Osteocyte (in vitro differentiated cells): ENCODE results near the gene PADI3. TPM values are rescaled to one million over a fixed set of nuclear protein-coding genes. Genes with fewer than 3 reads are reported as not detected.

Source experiments
- DNase-seq: peaks from one replicate; pipeline ENCODE4 v3.0.0; 2021; ENCODE audit warnings: mixed read lengths; ENCODE audit not compliant: unreplicated experiment; ENCODE audit errors: extremely low spot score
- H3K27ac Mint-ChIP-seq: one replicate; pipeline ENCODE4 v1.8.0; 2021; ENCODE audit warnings: mild to moderate bottlenecking, mixed read lengths; ENCODE audit not compliant: unreplicated experiment
- H3K27me3 Mint-ChIP-seq: one replicate; pipeline ENCODE4 v1.8.0; 2021; ENCODE audit warnings: mixed read lengths; ENCODE audit not compliant: unreplicated experiment
- H3K36me3 Mint-ChIP-seq: one replicate; pipeline ENCODE4 v1.8.0; 2021; ENCODE audit warnings: mixed read lengths; ENCODE audit not compliant: unreplicated experiment
- H3K4me1 Mint-ChIP-seq: one replicate; pipeline ENCODE4 v1.8.0; 2021; ENCODE audit warnings: mixed read lengths; ENCODE audit not compliant: unreplicated experiment
- H3K4me3 Mint-ChIP-seq: one replicate; pipeline ENCODE4 v1.8.0; 2021; ENCODE audit warnings: mild to moderate bottlenecking, moderate library complexity, mixed read lengths; ENCODE audit not compliant: unreplicated experiment
- H3K9me3 Mint-ChIP-seq: one replicate; pipeline ENCODE4 v1.8.0; 2021; ENCODE audit warnings: mixed read lengths; ENCODE audit not compliant: unreplicated experiment
- total RNA-seq: library from RNA; stranded (reverse); gene quantifications from 2 replicates; pipeline ENCODE4 v1.2.1, GENCODE V29; 2021
- TF ChIP-seq, protein P1 (sequence below): fragments of 200-600 bp; sonication (generic); IDR thresholded peaks from 2 replicates; pipeline ENCODE4 v1.5.0; 2021; ENCODE audit warnings: antibody characterized with exemption, mild to moderate bottlenecking, moderate library complexity

Gene PADI3
- total RNA-seq, 1 donor from 2014 or later: 0.73 TPM

DNA sequence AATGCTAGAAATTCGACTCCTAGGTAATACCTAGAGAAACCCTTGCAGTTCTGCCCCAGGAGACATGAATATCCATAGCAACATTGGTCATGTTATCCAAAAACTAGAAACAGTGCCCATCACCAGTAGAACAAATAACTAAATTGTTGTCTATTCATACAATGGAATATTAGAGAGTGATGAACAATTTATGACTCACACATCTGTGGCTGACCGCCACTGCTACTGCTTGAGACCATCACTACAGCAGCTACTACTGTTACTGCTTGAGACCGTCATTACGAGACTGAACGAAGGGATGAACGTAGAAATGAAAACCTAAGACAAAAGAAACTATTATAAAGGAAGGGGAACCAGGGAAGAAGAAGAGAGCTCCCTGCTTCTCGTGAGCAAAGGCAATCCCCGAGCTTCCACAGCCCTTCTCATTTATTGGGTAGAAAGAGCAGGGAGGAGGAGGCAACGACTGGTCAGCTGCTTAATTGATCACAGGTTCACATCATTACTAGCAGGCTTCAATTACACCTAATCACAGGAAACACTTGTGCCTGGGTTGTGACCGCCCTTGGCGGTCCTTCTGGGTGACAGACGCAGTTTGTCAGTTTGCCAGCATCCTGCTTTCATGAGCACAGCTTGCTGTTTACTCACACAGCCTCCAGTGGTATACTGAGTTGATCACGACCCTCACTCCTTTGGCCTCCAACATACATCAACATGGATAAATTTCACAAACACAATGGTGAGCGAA lies 45.0 kb downstream of the PADI3 start:
- TF ChIP-seq, protein P1, sequence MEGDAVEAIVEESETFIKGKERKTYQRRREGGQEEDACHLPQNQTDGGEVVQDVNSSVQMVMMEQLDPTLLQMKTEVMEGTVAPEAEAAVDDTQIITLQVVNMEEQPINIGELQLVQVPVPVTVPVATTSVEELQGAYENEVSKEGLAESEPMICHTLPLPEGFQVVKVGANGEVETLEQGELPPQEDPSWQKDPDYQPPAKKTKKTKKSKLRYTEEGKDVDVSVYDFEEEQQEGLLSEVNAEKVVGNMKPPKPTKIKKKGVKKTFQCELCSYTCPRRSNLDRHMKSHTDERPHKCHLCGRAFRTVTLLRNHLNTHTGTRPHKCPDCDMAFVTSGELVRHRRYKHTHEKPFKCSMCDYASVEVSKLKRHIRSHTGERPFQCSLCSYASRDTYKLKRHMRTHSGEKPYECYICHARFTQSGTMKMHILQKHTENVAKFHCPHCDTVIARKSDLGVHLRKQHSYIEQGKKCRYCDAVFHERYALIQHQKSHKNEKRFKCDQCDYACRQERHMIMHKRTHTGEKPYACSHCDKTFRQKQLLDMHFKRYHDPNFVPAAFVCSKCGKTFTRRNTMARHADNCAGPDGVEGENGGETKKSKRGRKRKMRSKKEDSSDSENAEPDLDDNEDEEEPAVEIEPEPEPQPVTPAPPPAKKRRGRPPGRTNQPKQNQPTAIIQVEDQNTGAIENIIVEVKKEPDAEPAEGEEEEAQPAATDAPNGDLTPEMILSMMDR: no peak
- no peak for DNase-seq
- no peak overlapping the region for H3K27ac Mint-ChIP-seq
- H3K36me3 Mint-ChIP-seq: no peaks in the 10 kb centered on the region
- peaks cover 16% of the 10 kb centered on the region for H3K4me1 Mint-ChIP-seq
- peaks cover 3% of the 10 kb centered on the region for H3K9me3 Mint-ChIP-seq
- H3K4me3 Mint-ChIP-seq: no peak overlapping the region
- H3K27me3 Mint-ChIP-seq: peaks cover 13% of the 10 kb centered on the region

DNA sequence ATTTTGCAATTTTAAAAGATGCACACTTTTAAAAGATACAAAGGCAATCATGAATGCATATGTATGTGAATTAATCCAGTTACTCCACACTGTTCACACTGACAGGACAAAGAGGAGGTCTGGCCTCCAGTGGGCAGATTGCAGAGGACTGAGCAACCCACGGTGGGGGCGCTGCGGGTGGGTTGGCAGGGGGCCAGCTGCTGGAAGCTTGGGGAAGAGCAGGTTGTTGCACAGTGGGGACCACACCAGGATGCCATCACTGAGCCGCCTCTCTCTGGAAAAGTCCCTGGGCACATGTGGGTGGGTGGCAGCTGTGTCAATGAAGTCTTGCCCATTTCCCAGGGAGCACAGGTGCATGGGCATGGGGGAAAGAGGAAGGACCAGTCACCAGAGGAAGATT lies 46.4 kb downstream of the PADI3 start:
- Mint-ChIP-seq H3K27ac (no peak overlapping the region), H3K9me3 (peaks cover 5% of the 10 kb centered on the region), H3K4me3 (no peak overlapping the region), H3K27me3 (peaks cover 21% of the 10 kb centered on the region), H3K36me3 (no peaks in the 10 kb centered on the region), H3K4me1 (peaks cover 7% of the 10 kb centered on the region)
- DNase-seq: no peak
- TF ChIP-seq, protein P1: no peak

DNA sequence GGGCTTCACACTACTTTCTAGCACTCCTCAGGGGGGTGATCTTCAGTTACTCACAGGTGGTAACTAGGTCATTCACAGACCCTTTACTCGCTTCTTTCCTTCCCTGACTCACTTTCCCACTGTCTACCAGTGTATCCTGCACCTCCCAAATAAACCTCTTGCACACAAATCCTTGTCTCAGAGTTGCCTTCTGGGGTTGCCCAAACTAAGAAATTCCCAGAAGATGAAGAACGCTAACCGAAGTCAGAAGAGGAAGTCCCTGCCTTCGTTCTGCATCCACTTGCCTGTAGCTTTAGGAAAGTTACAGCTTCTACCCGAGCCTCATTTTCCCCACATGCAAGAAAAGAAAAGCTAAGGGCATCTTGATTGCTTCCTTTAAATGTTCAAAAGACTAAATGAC lies 47.2 kb downstream of the PADI3 start:
- no peak overlapping the region for H3K4me3 Mint-ChIP-seq

DNA sequence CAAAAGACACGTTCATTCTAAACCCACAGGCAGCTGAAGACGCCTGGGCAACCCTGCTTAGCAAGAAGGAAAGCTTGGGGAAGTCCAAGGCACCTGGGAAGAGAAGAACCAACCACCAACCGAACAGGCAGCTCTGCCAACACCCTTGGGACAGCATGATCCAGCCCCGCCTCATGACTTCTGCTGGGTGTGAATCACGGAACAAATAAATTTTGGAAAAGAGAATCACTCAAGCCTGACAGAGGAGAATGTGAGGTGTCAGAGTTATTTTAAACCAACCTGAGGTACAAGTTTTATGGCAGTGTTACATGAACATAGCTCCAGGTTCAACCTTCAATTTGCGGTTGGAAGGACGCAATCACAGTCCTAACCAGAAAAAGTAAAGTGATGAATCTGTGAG lies 49.1 kb downstream of the PADI3 start:
- no peak for DNase-seq
- TF ChIP-seq, protein P1: no peak
- Mint-ChIP-seq H3K9me3 (peaks cover 16% of the 10 kb centered on the region), H3K4me3 (no peak overlapping the region), H3K27ac (no peak overlapping the region), H3K4me1 (peaks cover 2% of the 10 kb centered on the region), H3K27me3 (peaks cover 21% of the 10 kb centered on the region), H3K36me3 (peaks cover 9% of the 10 kb centered on the region)

More for the DNA sequence above, 47.2 kb downstream of the PADI3 start:
- no peak for DNase-seq
- H3K27me3 Mint-ChIP-seq: peaks cover 21% of the 10 kb centered on the region
- TF ChIP-seq, protein P1: no peak
- no peaks in the 10 kb centered on the region for H3K36me3 Mint-ChIP-seq
- H3K27ac Mint-ChIP-seq: no peak overlapping the region
- H3K9me3 Mint-ChIP-seq: peaks cover 5% of the 10 kb centered on the region
- peaks cover 4% of the 10 kb centered on the region for H3K4me1 Mint-ChIP-seq

DNA sequence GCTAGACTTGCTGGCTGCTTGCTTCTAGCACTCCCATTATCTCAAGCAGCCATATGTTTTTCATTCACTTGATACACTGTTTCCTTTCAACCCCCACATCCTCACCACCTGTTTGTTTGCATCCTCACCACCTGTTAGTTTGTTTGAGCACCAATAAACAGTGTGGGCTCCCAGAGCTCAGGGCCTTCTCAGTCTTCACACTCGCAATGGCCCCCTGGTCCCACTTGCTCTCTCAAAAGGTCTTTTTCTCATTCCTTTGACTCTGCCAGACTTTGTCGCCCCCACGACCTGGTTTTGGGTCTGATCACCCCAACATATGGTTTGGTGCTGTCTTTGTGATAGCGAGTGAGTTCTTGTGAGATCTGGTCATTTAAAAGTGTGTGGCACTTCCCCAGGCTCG lies 52.9 kb downstream of the PADI3 start:
- no peak for DNase-seq
- H3K4me3 Mint-ChIP-seq: no peak overlapping the region
- H3K36me3 Mint-ChIP-seq: peaks cover 10% of the 10 kb centered on the region
- H3K4me1 Mint-ChIP-seq: peaks cover 24% of the 10 kb centered on the region
- peaks cover 16% of the 10 kb centered on the region for H3K27me3 Mint-ChIP-seq
- TF ChIP-seq, protein P1: no peak
- peaks cover 17% of the 10 kb centered on the region for H3K9me3 Mint-ChIP-seq
- no peak overlapping the region for H3K27ac Mint-ChIP-seq
